Measurements from ENCODE around the gene MFN2. TPM values are rescaled to one million over a fixed set of nuclear protein-coding genes. Genes with fewer than 3 reads are reported as not detected.
"Not testable (repeated sequence)": the region's sequence is repeated elsewhere in the genome, so short reads cannot be mapped to it uniquely, and the experiment has no call there.

MFN2 gene
- polyA plus RNA-seq, 1 experiment, result 62.5 TPM

DNA sequence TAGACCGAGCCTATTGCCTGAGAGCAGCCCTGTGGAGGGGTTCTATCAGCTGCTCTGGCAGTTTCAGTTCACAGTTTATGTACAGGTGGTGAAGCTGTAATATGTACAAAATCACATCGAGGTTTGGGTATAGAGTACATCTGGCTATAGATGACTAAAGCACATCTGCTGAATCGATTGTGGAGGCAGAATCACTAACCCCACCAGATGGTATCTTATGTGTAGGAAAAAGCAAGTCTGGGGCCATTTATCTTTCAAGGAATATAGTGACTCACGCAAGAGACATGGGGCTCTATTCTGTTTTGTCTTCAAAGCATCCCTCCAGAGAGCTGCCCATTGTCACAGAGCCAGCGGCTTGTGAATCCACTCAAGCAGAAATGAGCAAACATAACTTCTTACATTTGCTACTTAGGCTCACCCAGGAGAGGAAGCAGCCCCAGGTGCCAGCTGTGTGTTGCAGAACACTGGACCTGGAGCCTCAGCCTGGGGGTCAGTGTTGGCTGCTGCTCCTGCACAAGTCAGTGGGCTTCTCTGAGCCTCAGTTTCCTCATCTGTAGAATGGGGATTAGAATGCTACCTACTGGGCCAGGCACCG is 60.3 kb downstream of the MFN2 start:
- ChIA-PET POLR2A (no interaction called here), CTCF (interaction anchor here (1.2 to 2.3 kb wide), 2 partner anchors 9 to 39 kb away, joined by 5 to 7 read pairs; no protein-coding TSS in a partner anchor)
- Histone ChIP-seq H3K4me3 (ENCODE audit: low read depth, low read length) (no peak overlapping the region), H3K36me3 (ENCODE audit: control insufficient read depth, insufficient read depth, low read length) (no peaks in the 10 kb centered on the region), H3K27me3 (ENCODE audit: control insufficient read depth, insufficient read depth, low read length) (0 out of 2 replicates have a peak, but pooled peaks cover 3% of the 10 kb centered on the region)
- DNase-seq (ENCODE audit: low read depth), result peak; percentile 18
- TF ChIP-seq, protein P1, sequence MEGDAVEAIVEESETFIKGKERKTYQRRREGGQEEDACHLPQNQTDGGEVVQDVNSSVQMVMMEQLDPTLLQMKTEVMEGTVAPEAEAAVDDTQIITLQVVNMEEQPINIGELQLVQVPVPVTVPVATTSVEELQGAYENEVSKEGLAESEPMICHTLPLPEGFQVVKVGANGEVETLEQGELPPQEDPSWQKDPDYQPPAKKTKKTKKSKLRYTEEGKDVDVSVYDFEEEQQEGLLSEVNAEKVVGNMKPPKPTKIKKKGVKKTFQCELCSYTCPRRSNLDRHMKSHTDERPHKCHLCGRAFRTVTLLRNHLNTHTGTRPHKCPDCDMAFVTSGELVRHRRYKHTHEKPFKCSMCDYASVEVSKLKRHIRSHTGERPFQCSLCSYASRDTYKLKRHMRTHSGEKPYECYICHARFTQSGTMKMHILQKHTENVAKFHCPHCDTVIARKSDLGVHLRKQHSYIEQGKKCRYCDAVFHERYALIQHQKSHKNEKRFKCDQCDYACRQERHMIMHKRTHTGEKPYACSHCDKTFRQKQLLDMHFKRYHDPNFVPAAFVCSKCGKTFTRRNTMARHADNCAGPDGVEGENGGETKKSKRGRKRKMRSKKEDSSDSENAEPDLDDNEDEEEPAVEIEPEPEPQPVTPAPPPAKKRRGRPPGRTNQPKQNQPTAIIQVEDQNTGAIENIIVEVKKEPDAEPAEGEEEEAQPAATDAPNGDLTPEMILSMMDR (IDR thresholded peaks at IDR 0.05; ENCODE audit: insufficient read depth, low read depth, low read length), result no peak

DNA sequence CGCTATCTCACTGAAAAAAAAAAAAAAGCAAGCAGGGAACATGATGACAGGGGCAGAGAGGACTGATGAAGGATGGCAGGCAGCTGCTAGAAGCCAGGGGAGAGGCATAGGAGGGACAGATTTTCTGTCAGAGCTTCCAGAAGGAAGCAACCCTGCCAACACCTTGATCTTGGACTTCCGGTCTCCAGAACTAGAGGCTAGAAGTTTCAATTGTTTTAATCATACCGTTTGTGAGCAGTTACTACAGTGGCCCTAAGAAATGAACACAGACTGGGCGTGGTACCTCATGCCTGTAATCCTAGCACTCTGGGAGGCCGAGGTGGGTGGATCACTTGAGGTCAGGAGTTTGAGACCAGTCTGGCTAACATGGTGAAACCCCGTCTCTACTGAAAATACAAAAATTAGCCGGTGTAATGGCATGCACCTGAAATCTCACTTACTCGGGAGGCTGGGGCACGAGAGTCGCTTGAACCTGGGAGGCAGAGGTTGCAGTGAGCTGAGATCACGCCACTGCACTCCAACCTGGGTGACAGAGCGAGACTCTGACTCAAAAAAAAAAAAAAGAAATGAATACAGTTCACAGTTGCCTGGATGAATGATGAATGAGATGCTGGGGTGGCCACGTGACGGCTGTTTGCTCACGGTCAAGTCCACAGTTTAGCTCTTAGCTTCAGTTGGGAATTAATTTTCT is 64.1 kb downstream of the MFN2 start:
- POLR2A ChIA-PET; H3K4me3 ChIP-seq (ENCODE audit: low read depth, low read length); H3K36me3 ChIP-seq (ENCODE audit: control insufficient read depth, insufficient read depth, low read length); DNase-seq (ENCODE audit: low read depth): not testable (repeated sequence)
- peaks cover 11% of the 10 kb centered on the region; the same call in 1 of the 2 replicates for H3K27me3 ChIP-seq (ENCODE audit: control insufficient read depth, insufficient read depth, low read length)
- CTCF ChIA-PET, result interaction anchor here (0.7 kb wide), 1 partner anchor 34 kb away, joined by 3 read pairs; no protein-coding TSS in a partner anchor

DNA sequence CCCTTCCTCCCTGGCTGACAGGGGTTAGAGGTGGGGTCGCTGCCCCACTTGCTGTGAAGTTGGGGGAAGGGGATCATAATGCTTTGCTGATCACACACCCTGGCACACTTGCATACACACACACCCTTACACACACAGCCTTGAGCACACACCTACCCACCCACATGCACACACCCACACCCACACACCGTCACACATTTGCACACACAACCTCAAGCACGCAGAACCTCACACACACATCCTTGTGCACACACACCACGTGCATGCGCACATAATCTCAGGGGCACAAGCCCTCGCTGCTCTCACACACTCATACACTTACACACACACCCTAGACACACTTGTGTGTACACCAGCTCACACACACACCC is 66.5 kb downstream of the MFN2 start:
- no peak overlapping the region for H3K4me3 ChIP-seq (ENCODE audit: low read depth, low read length)
- DNase-seq (ENCODE audit: low read depth), result no peak
- TF ChIP-seq, protein P1 (IDR thresholded peaks at IDR 0.05; ENCODE audit: insufficient read depth, low read depth, low read length), result no peak
- peaks cover 11% of the 10 kb centered on the region; the same call in 1 of the 2 replicates for H3K27me3 ChIP-seq (ENCODE audit: control insufficient read depth, insufficient read depth, low read length)
- H3K36me3 ChIP-seq (ENCODE audit: control insufficient read depth, insufficient read depth, low read length), result no peaks in the 10 kb centered on the region
- ChIA-PET CTCF (interaction anchor here (1.4 to 1.9 kb wide), 2 partner anchors 16 to 33 kb away, joined by 5 to 6 read pairs; no protein-coding TSS in a partner anchor), POLR2A (interaction anchor here (0.6 kb wide), 1 partner anchor 28 kb away, joined by 8 read pairs; the partner anchor contains the start of gene MIIP)

DNA sequence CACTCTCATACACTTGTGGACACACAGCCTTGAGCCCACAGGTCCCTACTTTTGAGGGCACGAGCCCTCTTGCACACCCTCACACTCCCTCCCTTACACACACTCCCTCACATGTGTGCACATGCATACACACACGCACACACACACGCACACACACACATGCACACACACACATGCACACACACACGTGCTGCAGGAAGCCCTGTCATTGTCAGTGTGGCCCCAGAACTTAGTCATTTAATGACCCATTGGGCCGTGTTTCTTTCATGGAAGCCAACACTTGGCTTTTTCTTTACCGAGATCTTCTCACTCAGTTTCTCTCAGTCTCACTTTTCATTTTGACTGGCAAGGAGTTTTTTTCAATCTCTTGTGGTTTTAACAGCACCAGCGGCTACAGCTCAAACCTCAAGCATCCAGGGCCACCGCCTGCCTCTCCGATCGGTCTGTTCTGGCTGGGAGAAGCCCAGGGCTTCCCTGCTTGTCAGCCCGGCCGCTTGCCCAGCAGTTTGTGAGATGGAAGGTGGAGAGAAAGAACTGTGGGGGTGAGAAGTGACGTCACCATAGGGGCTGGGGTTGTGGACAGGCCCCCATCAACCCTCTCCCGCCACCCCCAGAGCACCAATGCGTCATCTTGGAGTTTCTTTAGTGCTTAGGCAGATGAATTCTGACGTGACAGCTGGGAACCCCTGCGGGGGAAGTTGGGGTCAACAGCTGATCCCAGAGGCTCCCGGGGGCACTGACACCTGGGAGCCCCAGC is 67.1 kb downstream of the MFN2 start:
- no peaks in the 10 kb centered on the region for H3K36me3 ChIP-seq (ENCODE audit: control insufficient read depth, insufficient read depth, low read length)
- TF ChIP-seq, protein P1 (IDR thresholded peaks at IDR 0.05; ENCODE audit: insufficient read depth, low read depth, low read length), result no peak
- POLR2A ChIA-PET, result interaction anchor here (0.6 kb wide), 1 partner anchor 28 kb away, joined by 8 read pairs; the partner anchor contains the start of gene MIIP
- no peak for DNase-seq (ENCODE audit: low read depth)
- no peak overlapping the region for H3K4me3 ChIP-seq (ENCODE audit: low read depth, low read length)
- H3K27me3 ChIP-seq (ENCODE audit: control insufficient read depth, insufficient read depth, low read length), result peaks cover 11% of the 10 kb centered on the region; the same call in 1 of the 2 replicates
- CTCF ChIA-PET, result no interaction called here

DNA sequence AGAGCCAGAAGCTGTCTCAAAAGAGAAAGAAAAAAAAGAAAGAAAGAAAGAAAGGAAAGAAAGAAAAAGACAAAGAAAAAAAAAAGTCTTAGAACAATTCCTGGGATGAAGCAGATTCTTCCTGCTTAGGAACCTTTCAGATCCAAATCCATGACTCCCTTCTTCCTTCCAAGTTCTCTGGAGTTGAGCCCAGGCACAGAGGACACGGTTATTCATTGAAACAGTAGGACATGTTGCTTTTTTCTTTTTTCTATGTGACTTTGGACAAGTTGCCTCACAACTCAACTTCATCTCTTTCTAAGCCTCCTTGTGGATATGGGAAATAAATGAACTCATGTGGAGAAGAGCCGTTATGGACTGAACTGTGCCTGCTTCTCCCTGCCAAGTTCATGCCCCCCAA is 68.1 kb downstream of the MFN2 start:
- ChIA-PET POLR2A (no interaction called here), CTCF (no interaction called here)
- Histone ChIP-seq H3K4me3 (ENCODE audit: low read depth, low read length) (no peak overlapping the region), H3K36me3 (ENCODE audit: control insufficient read depth, insufficient read depth, low read length) (no peaks in the 10 kb centered on the region), H3K27me3 (ENCODE audit: control insufficient read depth, insufficient read depth, low read length) (peaks cover 11% of the 10 kb centered on the region; the same call in 1 of the 2 replicates)
- no peak for DNase-seq (ENCODE audit: low read depth)
- TF ChIP-seq, protein P1 (IDR thresholded peaks at IDR 0.05; ENCODE audit: insufficient read depth, low read depth, low read length), result no peak

All from BJ (cell line).